DMS 273 (cell line): ENCODE results near the gene DEFB131B.
"Not testable (repeated sequence)": the region's sequence is repeated elsewhere in the genome, so short reads cannot be mapped to it uniquely, and the experiment has no call there.

Source experiments
- DNase-seq: peaks from one replicate; lab custom pipeline; 2025; ENCODE audit not compliant: unreplicated experiment; lab: John Stamatoyannopoulos, UW

DEFB131B gene

DNA sequence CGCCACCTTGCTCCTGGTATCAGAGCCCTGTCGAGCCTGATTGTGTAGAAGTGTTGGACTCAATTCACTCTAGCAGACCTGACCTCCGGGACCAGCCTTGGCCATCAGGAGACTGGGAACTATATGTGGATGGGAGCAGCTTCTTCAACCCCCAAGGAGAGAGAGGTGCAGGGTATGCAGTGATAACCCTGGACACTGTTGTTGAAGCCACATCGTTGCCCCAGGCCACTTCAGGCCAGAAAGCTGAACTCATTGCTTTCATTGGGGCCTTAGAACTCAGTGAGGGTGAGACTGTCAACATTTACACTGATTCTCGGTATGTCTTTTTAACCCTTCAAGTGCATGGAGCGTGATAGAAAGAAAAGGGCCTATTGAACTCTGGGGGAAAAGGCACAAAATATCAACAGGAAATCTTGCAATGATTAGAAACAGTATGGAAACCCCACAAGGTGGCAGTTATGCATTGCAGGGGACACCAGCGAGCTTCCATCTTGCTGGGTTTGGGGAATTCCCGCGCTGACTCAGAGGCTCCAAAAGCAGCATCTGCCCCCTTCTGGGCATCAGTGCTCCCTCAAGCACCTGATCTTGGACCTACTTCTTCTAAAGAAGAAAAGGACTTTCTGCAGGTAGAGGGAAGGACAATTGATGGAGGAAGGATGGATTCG lies 33.2 kb downstream of the DEFB131B start:
- DNase-seq = not testable (repeated sequence)

DNA sequence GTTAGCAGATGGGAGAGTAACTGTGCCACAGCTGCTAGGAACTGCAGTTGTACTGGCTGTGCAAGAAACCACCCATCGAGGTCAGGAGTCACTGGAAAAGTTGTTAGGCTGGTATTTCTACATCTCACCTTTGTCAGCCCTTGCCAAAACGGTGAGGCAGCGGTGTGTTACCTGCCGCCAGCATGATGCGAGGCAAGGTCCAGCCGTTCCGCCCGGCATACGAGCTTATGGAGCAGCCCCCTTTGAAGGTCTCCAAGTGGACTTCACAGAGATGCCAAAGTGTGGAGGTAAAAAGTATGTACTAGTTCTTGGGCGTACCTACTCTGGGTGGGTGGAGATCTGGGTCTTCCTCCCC lies 33.7 kb downstream of the DEFB131B start:
- not testable (repeated sequence) for DNase-seq

DNA sequence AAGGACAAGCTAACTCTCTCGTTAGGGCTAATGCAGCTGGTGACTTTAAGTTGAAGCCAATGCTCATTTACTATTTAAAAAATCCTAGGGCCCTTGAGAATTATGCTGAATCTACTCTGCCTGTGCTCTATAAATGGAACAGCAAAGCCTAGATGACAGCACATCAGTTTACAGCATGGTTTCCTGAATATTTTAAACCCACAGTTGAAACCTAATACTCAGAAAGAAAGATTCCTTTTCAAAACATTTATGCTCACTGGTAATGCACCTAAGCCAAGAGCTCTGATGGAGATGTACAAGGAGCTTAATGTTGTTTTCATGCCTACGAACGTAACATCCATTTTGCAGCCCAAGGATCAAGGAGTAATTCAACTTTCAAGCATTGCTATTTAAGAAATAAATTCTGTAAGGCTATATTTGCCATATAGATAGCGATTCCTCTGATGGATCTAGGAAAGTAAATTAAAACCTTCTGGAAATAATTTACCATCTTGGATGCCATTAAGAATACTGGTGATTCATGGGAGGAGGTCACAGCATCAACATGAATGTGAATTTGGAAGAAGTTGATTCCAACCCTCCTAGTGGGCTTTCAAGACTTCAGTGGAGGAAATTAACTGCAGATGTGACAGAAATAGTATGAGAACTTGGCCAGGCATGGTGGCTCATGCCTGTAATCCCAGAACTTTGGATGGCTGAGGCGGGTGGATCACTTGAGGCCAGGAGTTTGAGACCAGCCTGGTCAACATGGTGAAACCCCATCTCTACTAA lies 35.7 kb downstream of the DEFB131B start:
- no peak for DNase-seq

DNA sequence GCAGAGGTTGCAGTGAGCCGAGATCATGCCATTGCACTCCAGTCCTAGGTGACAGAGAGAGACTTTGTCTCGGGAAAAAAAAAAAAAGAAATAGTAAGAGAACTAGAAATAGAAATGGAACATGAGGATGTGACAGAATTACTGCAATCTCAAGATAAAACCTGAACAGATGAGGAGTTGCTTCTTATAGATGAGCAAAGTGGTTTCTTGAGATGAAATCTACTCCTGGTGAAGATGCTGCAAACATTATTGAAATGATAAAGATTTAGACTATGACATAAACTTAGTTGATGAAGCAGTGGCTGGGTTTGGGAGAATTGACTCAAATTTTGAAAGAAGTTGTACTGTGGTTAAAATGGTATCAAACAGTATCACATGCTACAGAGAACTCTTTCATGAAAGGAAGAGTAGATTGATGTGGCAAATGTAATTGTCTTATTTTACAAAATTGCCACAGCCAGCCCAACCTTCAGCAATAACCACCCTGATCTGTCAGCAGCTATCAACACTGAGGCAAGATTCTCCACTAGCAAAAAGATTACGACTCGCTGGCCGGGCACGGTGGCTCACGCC lies 36.5 kb downstream of the DEFB131B start:
- no peak for DNase-seq

DNA sequence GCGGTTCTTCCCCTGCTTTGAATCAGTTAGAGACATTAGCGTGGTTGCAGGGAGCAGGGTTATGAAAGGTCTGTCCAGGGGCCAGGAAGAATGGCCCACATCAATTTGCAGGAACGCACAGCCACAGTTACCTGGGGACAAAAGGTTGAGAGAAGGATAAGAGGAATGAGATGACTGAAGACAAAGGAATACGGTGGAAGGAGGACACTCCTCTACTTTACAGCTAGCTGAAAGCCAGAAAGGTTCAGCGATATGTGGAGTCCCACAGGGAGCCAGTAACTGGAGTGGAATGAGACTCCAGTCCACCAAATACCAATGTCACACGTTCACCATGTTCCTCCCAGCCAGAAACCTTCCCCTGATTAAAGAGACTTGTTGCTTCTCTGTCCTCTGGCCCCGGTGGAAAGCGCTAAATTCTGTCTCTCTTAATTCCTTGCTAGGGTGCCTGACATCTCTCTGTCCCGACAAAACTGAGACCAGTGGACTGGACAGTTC lies 39.4 kb downstream of the DEFB131B start:
- no peak for DNase-seq

DNA sequence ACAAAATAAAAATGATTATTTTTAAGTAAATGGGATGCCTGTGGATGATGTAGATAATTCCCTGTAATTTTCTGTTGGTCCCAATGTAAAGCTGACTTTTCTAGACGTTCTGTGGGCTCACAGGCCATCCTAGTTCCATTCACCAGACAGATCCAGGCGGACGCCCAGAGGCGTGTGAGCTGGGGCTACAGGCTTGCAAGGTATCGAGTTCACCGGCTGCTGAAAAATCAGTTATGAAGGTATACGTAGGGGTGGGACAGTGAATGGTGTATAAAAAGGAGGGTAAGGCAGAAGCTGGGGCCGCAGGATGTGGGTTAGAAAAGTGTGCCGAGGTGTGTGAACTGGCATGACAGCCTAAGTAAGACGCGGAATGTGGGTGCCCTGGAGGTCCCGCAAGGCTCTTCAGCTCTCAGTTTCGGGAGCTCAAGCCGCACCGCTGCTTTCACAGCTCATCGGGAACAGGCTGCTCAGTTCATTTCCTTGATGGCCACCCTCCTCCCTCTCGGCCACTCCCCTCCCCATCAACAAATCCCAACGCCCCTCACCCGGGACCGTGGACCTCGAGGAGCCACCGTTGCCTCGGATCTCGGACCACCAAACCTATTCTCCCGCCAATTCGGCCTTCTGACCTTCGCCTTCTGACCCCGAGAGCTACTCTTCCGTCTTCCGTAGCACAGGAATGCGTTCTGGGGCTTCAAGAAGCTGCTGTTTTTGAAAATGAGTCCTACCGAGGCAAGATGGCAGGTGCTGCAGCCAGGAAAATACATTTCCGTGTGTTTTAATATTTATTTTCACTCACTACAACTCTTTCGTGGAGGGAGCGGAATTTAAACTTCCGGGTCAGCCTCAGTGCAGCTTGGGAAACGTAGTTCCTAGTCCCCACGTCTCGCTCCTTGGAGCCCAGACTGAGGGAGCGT lies 49.8 kb downstream of the DEFB131B start, which contains the start of gene XNDC1N:
Gene XNDC1N, minus strand, starts transcription at position 775 of the 917 bp plus-strand sequence. CDS start 5,241 bp downstream, outside the sequence.
- DNase-seq = peak; percentile 94

DNA sequence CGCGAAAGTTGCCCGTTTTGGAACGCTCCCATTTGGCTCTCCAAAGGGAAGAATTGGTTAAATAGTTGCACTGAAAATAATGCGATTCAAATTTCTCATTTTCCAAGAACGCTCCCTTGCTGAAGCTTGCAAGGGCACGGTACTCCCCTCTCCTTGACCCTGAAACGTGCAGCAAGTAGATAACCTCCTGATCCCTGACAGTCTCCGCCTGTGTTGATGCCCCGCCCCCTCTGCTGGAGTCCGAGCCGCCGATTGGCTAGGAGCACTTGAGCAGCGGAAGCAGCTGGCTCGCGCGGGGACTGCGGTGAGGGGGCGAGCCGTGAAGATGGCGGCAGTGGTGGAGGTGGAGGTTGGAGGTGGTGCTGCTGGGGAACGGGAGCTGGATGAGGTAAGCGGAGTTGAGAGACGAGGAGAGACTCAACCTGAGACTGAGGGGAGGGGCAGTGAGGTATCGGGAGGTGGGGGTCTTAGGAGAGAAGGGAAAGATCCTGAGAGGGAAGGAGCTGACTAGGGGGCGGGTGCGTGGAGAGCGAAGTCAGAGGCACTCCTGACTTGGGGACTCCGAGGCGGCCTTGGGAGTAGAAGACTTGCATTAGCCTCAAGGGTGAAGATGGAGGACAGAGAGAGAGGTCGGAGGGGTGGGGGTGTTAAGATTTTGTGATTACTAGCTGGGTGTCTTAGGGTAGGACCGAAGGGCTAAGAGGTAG lies 50.6 kb downstream of the DEFB131B start, which contains the start of gene RNF121:
Gene RNF121, plus strand, starts transcription at position 310 of the 707 bp plus-strand sequence. Its CDS starts 16 bp downstream, at position 326.
- peak; percentile 97 for DNase-seq

DNA sequence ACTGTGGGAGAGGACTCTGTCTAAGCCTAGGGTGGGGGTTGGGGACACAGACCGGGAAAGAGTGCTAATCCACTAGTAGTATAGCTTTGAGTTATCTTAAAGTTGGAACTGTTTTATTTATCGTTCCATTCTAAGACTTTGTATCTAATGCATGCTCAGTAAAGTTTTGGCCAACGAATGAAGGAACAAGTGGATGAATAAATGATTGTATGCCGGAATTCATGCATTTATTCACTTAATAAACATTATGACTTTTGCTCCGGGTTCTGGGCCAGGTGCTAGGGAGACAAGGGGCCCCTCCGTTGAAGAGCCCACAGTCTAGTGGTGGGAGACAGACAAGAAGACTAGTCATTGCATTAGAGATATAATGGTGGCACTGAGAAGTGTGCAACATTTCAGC lies 51.2 kb downstream of the DEFB131B start:
- no peak for DNase-seq

DNA sequence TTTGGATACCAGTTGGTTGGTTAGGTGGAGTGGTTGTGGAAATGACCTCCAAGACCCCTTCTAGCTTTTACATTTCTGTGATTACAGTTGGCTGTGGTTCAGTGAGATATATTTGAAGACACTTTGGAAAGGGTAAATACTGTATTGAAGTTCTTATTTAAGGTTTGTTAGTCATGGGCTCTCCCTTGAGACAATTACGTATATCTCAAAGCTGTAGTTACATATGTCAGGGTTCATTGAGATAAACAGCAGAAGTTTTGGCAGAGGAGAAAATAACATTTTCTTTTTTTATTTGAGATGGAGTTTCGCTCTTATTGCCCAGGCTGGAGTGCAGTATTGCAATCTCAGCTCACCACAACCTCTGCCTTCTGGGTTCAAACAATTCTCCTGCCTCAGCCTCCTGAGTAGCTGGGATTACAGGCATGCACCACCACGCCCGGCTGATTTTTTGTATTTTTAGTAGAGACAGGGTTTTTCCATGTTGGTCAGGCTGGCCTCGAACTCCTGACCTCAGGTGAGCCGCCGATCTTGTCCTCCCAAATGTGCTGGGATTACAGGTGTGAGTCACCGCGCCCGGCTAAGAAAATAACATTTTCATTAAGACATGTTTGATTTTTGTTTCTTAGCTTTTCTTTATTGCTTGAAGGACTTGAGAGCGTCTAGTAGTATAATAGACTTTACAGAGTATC lies 52.4 kb downstream of the DEFB131B start:
- DNase-seq = no peak

DNA sequence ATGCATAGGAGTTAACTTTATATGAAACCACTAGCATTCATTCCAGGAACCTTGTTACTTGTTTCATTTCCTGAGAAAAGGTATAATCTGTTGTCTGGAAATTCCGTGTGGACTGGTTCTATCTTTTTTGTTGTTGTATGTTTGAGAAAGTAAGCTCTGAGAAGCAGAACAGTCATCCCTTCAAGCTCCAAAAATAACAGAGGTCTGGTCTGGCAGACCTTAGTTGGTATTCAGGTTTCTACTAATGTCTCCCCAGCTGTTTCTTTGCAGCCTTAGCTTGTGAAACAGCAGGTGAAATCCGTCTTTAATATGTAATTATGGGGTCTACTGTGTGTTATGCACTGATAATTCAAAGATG lies 53.0 kb downstream of the DEFB131B start:
- no peak for DNase-seq

DNA sequence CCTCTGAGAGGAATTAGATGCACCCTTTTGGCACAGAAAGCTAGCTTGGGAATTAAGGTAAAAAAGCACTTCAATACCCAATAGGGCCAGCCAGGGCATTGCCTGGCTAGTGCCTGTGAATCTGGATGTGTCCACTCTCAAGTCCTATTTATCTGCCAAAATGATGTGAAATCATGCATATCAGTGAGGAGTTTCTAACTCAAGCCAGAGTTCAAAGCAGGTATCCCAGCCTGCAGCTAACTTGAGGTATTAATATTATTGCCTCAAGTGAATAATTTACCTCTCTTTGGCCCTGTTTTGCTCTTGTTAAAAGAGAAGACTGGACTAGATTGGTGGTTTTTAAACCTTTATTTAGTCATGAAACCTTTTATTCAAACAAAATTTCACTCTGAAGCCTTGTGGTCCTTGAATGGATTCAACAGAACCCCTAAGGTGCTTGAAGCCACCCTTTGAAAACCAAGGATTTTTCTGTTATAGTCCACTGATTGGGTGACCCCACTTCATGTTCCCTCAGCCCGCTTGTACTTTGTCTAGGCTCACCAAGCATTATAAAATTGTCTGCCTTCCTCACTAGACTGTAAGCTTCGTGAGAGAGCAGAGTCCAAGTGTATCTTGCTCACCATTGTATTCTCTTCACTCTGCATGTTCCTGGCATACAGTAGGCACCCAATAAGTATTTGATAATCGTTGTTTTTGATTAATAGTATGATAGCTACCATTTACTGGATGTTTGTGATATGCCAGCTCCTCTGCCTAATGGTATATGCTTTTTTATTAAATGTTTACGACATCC lies 55.1 kb downstream of the DEFB131B start:
- DNase-seq = no peak
